DOHH2 (cell line): ENCODE results near the gene CYP26A1.

Source experiments
- CTCF ChIP-seq: fragments of 200-600 bp; sonication (generic); IDR thresholded peaks from one replicate; pipeline ENCODE4 v1.5.1; 2014; ENCODE audit warnings: antibody characterized with exemption, mild to moderate bottlenecking, low read depth, low read length; ENCODE audit not compliant: poor library complexity, severe bottlenecking
- EZH2phosphoT487 ChIP-seq: fragments of 200-600 bp; sonication (generic); IDR thresholded peaks from 2 replicates; pipeline ENCODE4 v1.6.1; 2017; ENCODE audit warnings: borderline replicate concordance, mild to moderate bottlenecking, antibody characterized with exemption, low read length, moderate library complexity, mixed read lengths

- TF ChIP-seq CTCF (no peak), EZH2phosphoT487 (no peak)
Observed at GRCh38 chr10:93034426-93034825, 39.3 kb upstream of the CYP26A1 start.
